RWPE2 (cell line): ENCODE data around the gene EHBP1.

Experiments
- ATAC-seq: fragments of 200-7000 bp; cut with Tn5 transposase; 3 replicates; pipeline ENCODE4 v1.9.1; 2021; ENCODE audit warnings: low read depth
- DNase-seq: peaks from one replicate; pipeline ENCODE4 v3.0.0-alpha.2; 2020; ENCODE audit warnings: low spot score
- H3K27ac ChIP-seq: fragments of 450-650 bp; 2 replicates; pipeline ENCODE4 v1.5.1; 2017; ENCODE audit warnings: mild to moderate bottlenecking; ENCODE audit not compliant: poor library complexity, severe bottlenecking
- H3K27me3 ChIP-seq: fragments of 250-450 bp; sonication (Bioruptor Pico); 2 replicates; pipeline ENCODE4 v1.5.1; 2021; ENCODE audit warnings: mild to moderate bottlenecking, moderate library complexity; ENCODE audit not compliant: insufficient read depth, poor library complexity, severe bottlenecking
- H3K36me3 ChIP-seq: fragments of 250-450 bp; sonication (Bioruptor Pico); 2 replicates; pipeline ENCODE4 v1.5.1; 2020; ENCODE audit warnings: low read depth, mild to moderate bottlenecking, moderate library complexity
- H3K4me1 ChIP-seq: fragments of 250-450 bp; sonication (Bioruptor Pico); 2 replicates; pipeline ENCODE4 v1.5.1; 2021; ENCODE audit warnings: mild to moderate bottlenecking, moderate library complexity; ENCODE audit not compliant: insufficient read depth, poor library complexity, severe bottlenecking
- H3K4me3 ChIP-seq: fragments of 250-450 bp; sonication (Bioruptor Pico); 2 replicates; pipeline ENCODE4 v1.5.1; 2021; ENCODE audit warnings: mild to moderate bottlenecking, moderate library complexity; ENCODE audit not compliant: severe bottlenecking
- H3K9me3 ChIP-seq: fragments of 250-450 bp; sonication (Bioruptor Pico); 2 replicates; pipeline ENCODE4 v1.5.1; 2021; ENCODE audit warnings: mild to moderate bottlenecking, moderate library complexity; ENCODE audit not compliant: severe bottlenecking
- TF ChIP-seq, protein P1 (sequence below): fragments of 450-650 bp; IDR thresholded peaks from one replicate; pipeline ENCODE4 v1.5.1; 2017; ENCODE audit warnings: mild to moderate bottlenecking, moderate library complexity; ENCODE audit not compliant: poor library complexity, severe bottlenecking

The EHBP1 gene

DNA sequence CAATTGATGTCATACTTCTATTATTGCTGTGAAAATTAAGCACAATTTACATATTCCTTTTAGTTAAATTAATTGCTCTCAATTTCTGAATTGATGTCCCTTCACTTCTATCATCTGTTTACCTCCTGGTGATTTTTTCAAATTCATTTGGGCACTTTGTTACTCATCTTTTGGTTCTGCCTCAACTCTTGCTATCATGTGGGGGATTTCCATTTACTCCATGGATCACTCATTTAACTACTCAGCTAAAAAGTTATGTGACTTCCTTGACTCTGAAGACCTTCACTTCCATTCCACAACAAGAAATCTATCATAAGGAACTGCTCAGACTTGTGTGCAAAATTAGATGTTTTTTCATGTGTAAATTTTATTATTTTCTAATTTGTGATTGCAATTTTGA is 126.2 kb downstream of the EHBP1 start:
- Histone ChIP-seq H3K9me3 (peaks cover 1% of the 10 kb centered on the region), H3K36me3 (peaks cover 72% of the 10 kb centered on the region), H3K27me3 (no peaks in the 10 kb centered on the region), H3K4me1 (no peaks in the 10 kb centered on the region), H3K27ac (no peak overlapping the region), H3K4me3 (no peak overlapping the region)
- TF ChIP-seq, protein P1, sequence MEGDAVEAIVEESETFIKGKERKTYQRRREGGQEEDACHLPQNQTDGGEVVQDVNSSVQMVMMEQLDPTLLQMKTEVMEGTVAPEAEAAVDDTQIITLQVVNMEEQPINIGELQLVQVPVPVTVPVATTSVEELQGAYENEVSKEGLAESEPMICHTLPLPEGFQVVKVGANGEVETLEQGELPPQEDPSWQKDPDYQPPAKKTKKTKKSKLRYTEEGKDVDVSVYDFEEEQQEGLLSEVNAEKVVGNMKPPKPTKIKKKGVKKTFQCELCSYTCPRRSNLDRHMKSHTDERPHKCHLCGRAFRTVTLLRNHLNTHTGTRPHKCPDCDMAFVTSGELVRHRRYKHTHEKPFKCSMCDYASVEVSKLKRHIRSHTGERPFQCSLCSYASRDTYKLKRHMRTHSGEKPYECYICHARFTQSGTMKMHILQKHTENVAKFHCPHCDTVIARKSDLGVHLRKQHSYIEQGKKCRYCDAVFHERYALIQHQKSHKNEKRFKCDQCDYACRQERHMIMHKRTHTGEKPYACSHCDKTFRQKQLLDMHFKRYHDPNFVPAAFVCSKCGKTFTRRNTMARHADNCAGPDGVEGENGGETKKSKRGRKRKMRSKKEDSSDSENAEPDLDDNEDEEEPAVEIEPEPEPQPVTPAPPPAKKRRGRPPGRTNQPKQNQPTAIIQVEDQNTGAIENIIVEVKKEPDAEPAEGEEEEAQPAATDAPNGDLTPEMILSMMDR: no peak
- no peak for ATAC-seq
- no peak for DNase-seq

- H3K27ac ChIP-seq: no peak overlapping the region
- no peak for ATAC-seq
- peaks cover 24% of the 10 kb centered on the region for H3K36me3 ChIP-seq
- TF ChIP-seq, protein P1: no peak
- no peak for DNase-seq
- H3K4me3 ChIP-seq: no peak overlapping the region
- no peaks in the 10 kb centered on the region for H3K4me1 ChIP-seq
- H3K27me3 ChIP-seq: no peaks in the 10 kb centered on the region
- peaks cover 2% of the 10 kb centered on the region for H3K9me3 ChIP-seq
Observed at GRCh38 chr2:62844311-62845090, 139.0 kb downstream of the EHBP1 start.

GRCh38 chr2:62845256-62845655 is 139.7 kb downstream of the EHBP1 start:
- TF ChIP-seq, protein P1: no peak
- H3K4me3 ChIP-seq: no peak overlapping the region

GRCh38 chr2:62852254-62852653 is 146.7 kb downstream of the EHBP1 start:
- H3K36me3 ChIP-seq: peaks cover 65% of the 10 kb centered on the region
- ATAC-seq (no peak), DNase-seq (no peak)
- no peak overlapping the region for H3K27ac ChIP-seq
- TF ChIP-seq, protein P1: no peak
- no peaks in the 10 kb centered on the region for H3K27me3 ChIP-seq
- no peaks in the 10 kb centered on the region for H3K9me3 ChIP-seq
- H3K4me3 ChIP-seq: no peak overlapping the region
- H3K4me1 ChIP-seq: no peaks in the 10 kb centered on the region

More at GRCh38 chr2:62845256-62845655, 139.7 kb downstream of the EHBP1 start:
- ATAC-seq: no peak
- H3K27me3 ChIP-seq: no peaks in the 10 kb centered on the region
- H3K9me3 ChIP-seq: peaks cover 2% of the 10 kb centered on the region
- no peaks in the 10 kb centered on the region for H3K4me1 ChIP-seq
- no peak for DNase-seq
- no peak overlapping the region for H3K27ac ChIP-seq
- H3K36me3 ChIP-seq: peaks cover 31% of the 10 kb centered on the region
